GM12874 (cell line): ENCODE measurements around the gene BCHE.

Experiments
- CTCF ChIP-seq: IDR thresholded peaks from 2 replicates; pipeline ENCODE4 v1.5.1; 2011; ENCODE audit warnings: low read depth, mild to moderate bottlenecking, control low read depth, low read length, moderate library complexity; ENCODE audit not compliant: insufficient read depth

Gene BCHE

GRCh38 chr3:165817160-165817709, 20.0 kb downstream of the BCHE start:
- TF ChIP-seq CTCF: no peak

GRCh38 chr3:165816209-165816608, 21.0 kb downstream of the BCHE start:
- no peak for TF ChIP-seq CTCF

- no peak for TF ChIP-seq CTCF
Measured at GRCh38 chr3:165815682-165816081, 21.5 kb downstream of the BCHE start.

- TF ChIP-seq CTCF: no peak
Measured at GRCh38 chr3:165814380-165814779, 22.8 kb downstream of the BCHE start.

- no peak for TF ChIP-seq CTCF
Measured at GRCh38 chr3:165805946-165806561, 31.2 kb downstream of the BCHE start.

GRCh38 chr3:165803471-165803870, 33.8 kb downstream of the BCHE start:
- TF ChIP-seq CTCF: no peak

- no peak for TF ChIP-seq CTCF
Measured at GRCh38 chr3:165800970-165801369, 36.3 kb downstream of the BCHE start.

- no peak for TF ChIP-seq CTCF
Measured at GRCh38 chr3:165799026-165799425, 38.2 kb downstream of the BCHE start.
